ENCODE data around the gene SERF2. TPM values are rescaled to one million over a fixed set of nuclear protein-coding genes. Genes with fewer than 3 reads are reported as not detected.

The SERF2 gene
- total and polyA plus RNA-seq, 2 of the 13 experiments (the other 11 are each of a cell fraction or from before 2014, with no cell fraction given), result 811 to 1,257 TPM

DNA sequence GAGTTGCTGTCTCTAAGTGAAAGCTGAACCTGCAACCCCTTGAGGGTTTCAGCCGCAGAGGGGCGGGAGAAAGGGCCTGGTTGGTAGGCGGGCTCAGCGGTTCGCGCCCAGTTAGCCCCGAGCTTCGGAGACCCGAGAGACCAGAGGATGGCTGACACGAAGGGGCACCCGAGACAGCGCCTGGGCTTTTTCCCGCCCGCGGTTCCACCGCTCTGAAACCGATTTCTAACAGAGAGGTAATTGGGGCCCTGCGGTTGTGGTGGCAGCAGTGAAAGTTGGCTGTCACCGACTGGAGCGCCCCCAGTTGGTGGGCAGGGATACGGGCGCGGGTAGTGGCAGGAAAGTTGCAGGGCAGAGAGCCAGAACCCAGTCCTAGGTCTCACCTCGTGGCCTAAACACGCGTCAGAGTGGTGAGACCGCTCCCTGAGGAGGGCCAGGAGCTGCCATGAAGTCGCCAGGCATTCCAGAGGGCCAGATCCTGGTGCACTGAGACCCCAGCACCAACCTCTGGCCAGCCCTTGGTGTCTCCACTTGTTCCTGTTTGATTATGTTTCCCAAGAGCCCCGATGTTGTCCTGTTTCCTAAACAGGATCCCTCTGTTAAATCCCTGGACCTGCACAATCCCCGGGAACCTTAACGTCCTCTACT, 14.7 kb upstream of the SERF2 start (continued):
- TF ChIP-seq KLF11 (CRISPR knock-in tag; IDR thresholded peaks at IDR 0.05), result 0 out of 2 replicates have a peak, but pooled peaks have one; percentile 36
- TF ChIP-seq GATAD1 (CRISPR knock-in tag; IDR thresholded peaks at IDR 0.05), result peak; percentile 29; the same call in 1 of the 2 replicates
- peak; percentile 70; the same call in 1 of the 2 replicates for TF ChIP-seq KDM5B (CRISPR knock-in tag; IDR thresholded peaks at IDR 0.05; ENCODE audit: borderline replicate concordance)
- no peak for TF ChIP-seq MLLT10 (CRISPR knock-in tag; IDR thresholded peaks at IDR 0.05)
- TF ChIP-seq CEBPB (IDR thresholded peaks at IDR 0.05; ENCODE audit: borderline replicate concordance, low read depth, low read length), result no peak
- TF ChIP-seq U2AF2 (IDR thresholded peaks at IDR 0.05; ENCODE audit: low read depth, low read length), result no peak
- TF ChIP-seq BRCA1 (CRISPR knock-in tag; IDR thresholded peaks at IDR 0.05), result no peak
- TF ChIP-seq SMAD1 (CRISPR knock-in tag; IDR thresholded peaks at IDR 0.05; ENCODE audit: borderline replicate concordance, low read depth), result no peak
- TF ChIP-seq, protein P1, sequence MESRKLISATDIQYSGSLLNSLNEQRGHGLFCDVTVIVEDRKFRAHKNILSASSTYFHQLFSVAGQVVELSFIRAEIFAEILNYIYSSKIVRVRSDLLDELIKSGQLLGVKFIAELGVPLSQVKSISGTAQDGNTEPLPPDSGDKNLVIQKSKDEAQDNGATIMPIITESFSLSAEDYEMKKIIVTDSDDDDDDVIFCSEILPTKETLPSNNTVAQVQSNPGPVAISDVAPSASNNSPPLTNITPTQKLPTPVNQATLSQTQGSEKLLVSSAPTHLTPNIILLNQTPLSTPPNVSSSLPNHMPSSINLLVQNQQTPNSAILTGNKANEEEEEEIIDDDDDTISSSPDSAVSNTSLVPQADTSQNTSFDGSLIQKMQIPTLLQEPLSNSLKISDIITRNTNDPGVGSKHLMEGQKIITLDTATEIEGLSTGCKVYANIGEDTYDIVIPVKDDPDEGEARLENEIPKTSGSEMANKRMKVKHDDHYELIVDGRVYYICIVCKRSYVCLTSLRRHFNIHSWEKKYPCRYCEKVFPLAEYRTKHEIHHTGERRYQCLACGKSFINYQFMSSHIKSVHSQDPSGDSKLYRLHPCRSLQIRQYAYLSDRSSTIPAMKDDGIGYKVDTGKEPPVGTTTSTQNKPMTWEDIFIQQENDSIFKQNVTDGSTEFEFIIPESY (CRISPR knock-in tag; IDR thresholded peaks at IDR 0.05), result peak; percentile 32; the same call in 1 of the 2 replicates
- TF ChIP-seq ZNF83 (CRISPR knock-in tag; IDR thresholded peaks at IDR 0.05; ENCODE audit: borderline replicate concordance), result no peak
- 0 out of 2 replicates have a peak, but pooled peaks have one; percentile 59 for TF ChIP-seq BORCS8-MEF2B (CRISPR knock-in tag; IDR thresholded peaks at IDR 0.05)
- peak; percentile 39; the same call in 1 of the 2 replicates for TF ChIP-seq HDAC2 (CRISPR knock-in tag; IDR thresholded peaks at IDR 0.05)
- peak; percentile 63; the same call in 1 of the 2 replicates for TF ChIP-seq ZNF263 (CRISPR knock-in tag; IDR thresholded peaks at IDR 0.05)
- TF ChIP-seq ZNF577 (CRISPR knock-in tag; IDR thresholded peaks at IDR 0.05; ENCODE audit: borderline replicate concordance, low read depth), result no peak
- TF ChIP-seq, protein P2, sequence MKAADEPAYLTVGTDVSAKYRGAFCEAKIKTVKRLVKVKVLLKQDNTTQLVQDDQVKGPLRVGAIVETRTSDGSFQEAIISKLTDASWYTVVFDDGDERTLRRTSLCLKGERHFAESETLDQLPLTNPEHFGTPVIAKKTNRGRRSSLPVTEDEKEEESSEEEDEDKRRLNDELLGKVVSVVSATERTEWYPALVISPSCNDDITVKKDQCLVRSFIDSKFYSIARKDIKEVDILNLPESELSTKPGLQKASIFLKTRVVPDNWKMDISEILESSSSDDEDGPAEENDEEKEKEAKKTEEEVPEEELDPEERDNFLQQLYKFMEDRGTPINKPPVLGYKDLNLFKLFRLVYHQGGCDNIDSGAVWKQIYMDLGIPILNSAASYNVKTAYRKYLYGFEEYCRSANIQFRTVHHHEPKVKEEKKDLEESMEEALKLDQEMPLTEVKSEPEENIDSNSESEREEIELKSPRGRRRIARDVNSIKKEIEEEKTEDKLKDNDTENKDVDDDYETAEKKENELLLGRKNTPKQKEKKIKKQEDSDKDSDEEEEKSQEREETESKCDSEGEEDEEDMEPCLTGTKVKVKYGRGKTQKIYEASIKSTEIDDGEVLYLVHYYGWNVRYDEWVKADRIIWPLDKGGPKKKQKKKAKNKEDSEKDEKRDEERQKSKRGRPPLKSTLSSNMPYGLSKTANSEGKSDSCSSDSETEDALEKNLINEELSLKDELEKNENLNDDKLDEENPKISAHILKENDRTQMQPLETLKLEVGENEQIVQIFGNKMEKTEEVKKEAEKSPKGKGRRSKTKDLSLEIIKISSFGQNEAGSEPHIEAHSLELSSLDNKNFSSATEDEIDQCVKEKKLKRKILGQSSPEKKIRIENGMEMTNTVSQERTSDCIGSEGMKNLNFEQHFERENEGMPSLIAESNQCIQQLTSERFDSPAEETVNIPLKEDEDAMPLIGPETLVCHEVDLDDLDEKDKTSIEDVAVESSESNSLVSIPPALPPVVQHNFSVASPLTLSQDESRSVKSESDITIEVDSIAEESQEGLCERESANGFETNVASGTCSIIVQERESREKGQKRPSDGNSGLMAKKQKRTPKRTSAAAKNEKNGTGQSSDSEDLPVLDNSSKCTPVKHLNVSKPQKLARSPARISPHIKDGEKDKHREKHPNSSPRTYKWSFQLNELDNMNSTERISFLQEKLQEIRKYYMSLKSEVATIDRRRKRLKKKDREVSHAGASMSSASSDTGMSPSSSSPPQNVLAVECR (CRISPR knock-in tag; IDR thresholded peaks at IDR 0.05; ENCODE audit: borderline replicate concordance), result peak; percentile 78
- peak; percentile 12; the same call in 1 of the 2 replicates for TF ChIP-seq CEBPG (CRISPR knock-in tag; IDR thresholded peaks at IDR 0.05)
- no peak for TF ChIP-seq THAP11 (CRISPR knock-in tag; IDR thresholded peaks at IDR 0.05)
- peak; percentile 42; the same call in 1 of the 2 replicates for TF ChIP-seq ZNF768 (CRISPR knock-in tag; IDR thresholded peaks at IDR 0.05)
- TF ChIP-seq SAFB2 (CRISPR knock-in tag; IDR thresholded peaks at IDR 0.05; ENCODE audit: borderline replicate concordance, low read depth), result 0 out of 2 replicates have a peak, but pooled peaks have one; percentile 38
- TF ChIP-seq, protein P3, sequence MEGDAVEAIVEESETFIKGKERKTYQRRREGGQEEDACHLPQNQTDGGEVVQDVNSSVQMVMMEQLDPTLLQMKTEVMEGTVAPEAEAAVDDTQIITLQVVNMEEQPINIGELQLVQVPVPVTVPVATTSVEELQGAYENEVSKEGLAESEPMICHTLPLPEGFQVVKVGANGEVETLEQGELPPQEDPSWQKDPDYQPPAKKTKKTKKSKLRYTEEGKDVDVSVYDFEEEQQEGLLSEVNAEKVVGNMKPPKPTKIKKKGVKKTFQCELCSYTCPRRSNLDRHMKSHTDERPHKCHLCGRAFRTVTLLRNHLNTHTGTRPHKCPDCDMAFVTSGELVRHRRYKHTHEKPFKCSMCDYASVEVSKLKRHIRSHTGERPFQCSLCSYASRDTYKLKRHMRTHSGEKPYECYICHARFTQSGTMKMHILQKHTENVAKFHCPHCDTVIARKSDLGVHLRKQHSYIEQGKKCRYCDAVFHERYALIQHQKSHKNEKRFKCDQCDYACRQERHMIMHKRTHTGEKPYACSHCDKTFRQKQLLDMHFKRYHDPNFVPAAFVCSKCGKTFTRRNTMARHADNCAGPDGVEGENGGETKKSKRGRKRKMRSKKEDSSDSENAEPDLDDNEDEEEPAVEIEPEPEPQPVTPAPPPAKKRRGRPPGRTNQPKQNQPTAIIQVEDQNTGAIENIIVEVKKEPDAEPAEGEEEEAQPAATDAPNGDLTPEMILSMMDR (CRISPR knock-in tag; IDR thresholded peaks at IDR 0.05), result peak; percentile 94
- no peak for TF ChIP-seq ZSCAN31 (CRISPR knock-in tag; IDR thresholded peaks at IDR 0.05; ENCODE audit: low read depth)
- peak; percentile 58; the same call in 1 of the 2 replicates for TF ChIP-seq SPEN (CRISPR knock-in tag; IDR thresholded peaks at IDR 0.05; ENCODE audit: low read depth)
- TF ChIP-seq TMF1 (CRISPR knock-in tag; IDR thresholded peaks at IDR 0.05; ENCODE audit: low read depth), result peak; percentile 65; the same call in 1 of the 2 replicates

Measured in HepG2 (cell line).